ENCODE results near the gene PSTPIP2. TPM values are rescaled to one million over a fixed set of nuclear protein-coding genes. Genes with fewer than 3 reads are reported as not detected.

Gene PSTPIP2
- total and polyA plus RNA-seq, 2 of the 8 experiments (the other 6 are each of a cell fraction or from before 2014, with no cell fraction given): 1.8 to 2.4 TPM

DNA sequence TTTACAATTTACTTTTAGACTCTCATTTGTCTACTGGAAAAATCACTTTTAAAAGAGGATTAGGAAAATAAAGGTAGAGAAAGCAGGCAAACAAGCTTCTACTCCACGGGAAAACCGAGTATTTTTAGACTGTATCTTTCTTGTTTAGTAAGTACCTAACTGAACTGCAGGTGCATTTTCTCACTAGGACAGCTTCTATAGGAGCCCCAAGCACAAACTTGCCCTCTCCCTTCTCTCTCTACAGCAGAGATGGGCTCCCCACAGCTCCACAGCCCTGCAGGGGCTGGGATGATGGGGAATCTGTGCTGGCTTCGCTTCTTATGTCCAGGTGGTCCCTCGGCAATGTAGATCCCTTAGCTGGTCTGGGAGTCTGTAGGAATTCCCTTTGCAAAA is 16.2 kb downstream of the PSTPIP2 start:
- no peak overlapping the region for H2BK15ac ChIP-seq (ENCODE audit: low read length)
- no peaks in the 10 kb centered on the region for H3K79me2 ChIP-seq (ENCODE audit: control insufficient read depth in 1 of 2, insufficient read depth in 2 of 2, low read length in 2 of 2)
- no peaks in the 10 kb centered on the region for H3K4me1 ChIP-seq (replicated peaks in 1 of 4; ENCODE audit: control insufficient read depth in 3 of 4, insufficient read depth in 4 of 4, low read length in 3 of 4)
- H2BK5ac ChIP-seq (ENCODE audit: low read depth, low read length): no peak overlapping the region
- no peaks in the 10 kb centered on the region for H3K23me2 ChIP-seq (ENCODE audit: low read depth, low read length)
- no peak overlapping the region for H2AK5ac ChIP-seq (ENCODE audit: low read depth, low read length)
- CTCF ChIA-PET (ENCODE audit: partially characterized antibody): interaction anchor here (0.7 to 1.8 kb wide), 3 partner anchors 10 to 144 kb away, joined by 3 to 4 read pairs (median 3); no protein-coding TSS in a partner anchor
- no peak overlapping the region for H3K18ac ChIP-seq (ENCODE audit: extremely low read depth, low read length)
- H3K27ac ChIP-seq (ENCODE audit: low read depth, low read length): no peak overlapping the region
- H3K79me1 ChIP-seq (ENCODE audit: low read depth, low read length): no peaks in the 10 kb centered on the region
- no peak overlapping the region for H3K4me2 ChIP-seq (ENCODE audit: insufficient read depth in 1 of 2, low read depth in 2 of 2, low read length in 2 of 2)
- no peak for DNase-seq (ENCODE audit: low read depth in 1 of 2, low spot score in 2 of 2)
- H3K9me3 ChIP-seq (ENCODE audit: insufficient read depth in 2 of 2, low read depth in 1 of 2, low read length in 1 of 2): no peaks in the 10 kb centered on the region
- no peak for FAIRE-seq
- no peak overlapping the region for H2AFZ ChIP-seq (ENCODE audit: low read length)
- no peak overlapping the region for H3K56ac ChIP-seq (replicated peaks; ENCODE audit: insufficient read length, low read depth, low read length)
- H3K4me3 ChIP-seq (ENCODE audit: extremely low read depth in 1 of 4, insufficient read depth in 2 of 4, low read depth in 3 of 4, low read length in 4 of 4): no peak overlapping the region
- H2BK20ac ChIP-seq (ENCODE audit: low read length): no peak overlapping the region
- whole genome bisulfite sequencing, 2 experiments (ENCODE audit: extremely low coverage in 1 of 2, insufficient coverage in 1 of 2, insufficient read length in 1 of 2, insufficient replicate concordance in 2 of 2, low coverage in 1 of 2, low lambda C conversion rate in 2 of 2, missing lambda C conversion rate in 1 of 2): 94% methylated on average over 4 of the region's 4 CpGs; no CpG with 5 or more reads in 1 of the 2 experiments
- H3K4ac ChIP-seq (replicated peaks; ENCODE audit: insufficient read length, low read depth, low read length): no peak overlapping the region
- POLR2A ChIA-PET (ENCODE audit: partially characterized antibody): interaction anchor here (1.0 to 1.5 kb wide), 2 partner anchors 15 to 22 kb away, joined by 3 to 6 read pairs; no protein-coding TSS in a partner anchor
- H3K27me3 ChIP-seq (replicated peaks in 1 of 4; ENCODE audit: control insufficient read depth in 3 of 4, extremely low read depth in 1 of 4, insufficient read depth in 3 of 4, low read length in 3 of 4): no peaks in the 10 kb centered on the region
- no peak overlapping the region for H3K14ac ChIP-seq (ENCODE audit: insufficient read length)
- no peak overlapping the region for H4K8ac ChIP-seq (ENCODE audit: extremely low read depth, insufficient read depth, low read length)
- no peak overlapping the region for H4K5ac ChIP-seq (ENCODE audit: insufficient read length, low read depth, low read length)
- no peak overlapping the region for H4K91ac ChIP-seq (replicated peaks; ENCODE audit: insufficient read length, low read length)
- no peak overlapping the region for H2BK120ac ChIP-seq (replicated peaks; ENCODE audit: low read depth, low read length)
- H3K23ac ChIP-seq (ENCODE audit: insufficient read length): no peak overlapping the region
- no peak overlapping the region for H3K9ac ChIP-seq (replicated peaks in 1 of 4; ENCODE audit: extremely low read depth in 1 of 4, low read depth in 3 of 4, low read length in 3 of 4)
- no peaks in the 10 kb centered on the region for H3K36me3 ChIP-seq (ENCODE audit: control insufficient read depth in 2 of 4, insufficient read depth in 4 of 4, low read length in 3 of 4)
- no peak overlapping the region for H2BK12ac ChIP-seq (ENCODE audit: low read depth, low read length)
- no peaks in the 10 kb centered on the region for H4K20me1 ChIP-seq (replicated peaks in 1 of 2; ENCODE audit: control insufficient read depth in 1 of 2, insufficient read depth in 2 of 2, low read length in 2 of 2)
- TF ChIP-seq CTBP2 (IDR thresholded peaks at IDR 0.05; ENCODE audit: borderline replicate concordance, insufficient read depth, insufficient read length, low read length) (no peak), SP1 (IDR thresholded peaks at IDR 0.05; ENCODE audit: low read depth, low read length) (no peak), TEAD4 (IDR thresholded peaks at IDR 0.05; ENCODE audit: low read depth, low read length) (no peak), MAFK (IDR thresholded peaks at IDR 0.05; ENCODE audit: low read depth, low read length) (no peak), JUN (IDR thresholded peaks at IDR 0.05; ENCODE audit: low read depth, low read length) (no peak), RAD21 (IDR thresholded peaks at IDR 0.05 in 1 of 2, conservative IDR thresholded peaks at IDR 0.05 in 1 of 2; ENCODE audit: low read depth in 2 of 2, low read length in 2 of 2) (no peak), SIRT6 (IDR thresholded peaks at IDR 0.05; ENCODE audit: low read length) (no peak), PHF8 (conservative IDR thresholded peaks at IDR 0.05; ENCODE audit: low read depth, low read length) (no peak), BRCA1 (IDR thresholded peaks at IDR 0.05; ENCODE audit: low read depth, low read length) (no peak), CHD2 (IDR thresholded peaks at IDR 0.05; ENCODE audit: low read length) (no peak), YY1 (IDR thresholded peaks at IDR 0.05; ENCODE audit: low read depth, low read length) (no peak)
- TF ChIP-seq, protein P1, sequence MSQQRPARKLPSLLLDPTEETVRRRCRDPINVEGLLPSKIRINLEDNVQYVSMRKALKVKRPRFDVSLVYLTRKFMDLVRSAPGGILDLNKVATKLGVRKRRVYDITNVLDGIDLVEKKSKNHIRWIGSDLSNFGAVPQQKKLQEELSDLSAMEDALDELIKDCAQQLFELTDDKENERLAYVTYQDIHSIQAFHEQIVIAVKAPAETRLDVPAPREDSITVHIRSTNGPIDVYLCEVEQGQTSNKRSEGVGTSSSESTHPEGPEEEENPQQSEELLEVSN (IDR thresholded peaks at IDR 0.05): no peak
- TF ChIP-seq, protein P2, sequence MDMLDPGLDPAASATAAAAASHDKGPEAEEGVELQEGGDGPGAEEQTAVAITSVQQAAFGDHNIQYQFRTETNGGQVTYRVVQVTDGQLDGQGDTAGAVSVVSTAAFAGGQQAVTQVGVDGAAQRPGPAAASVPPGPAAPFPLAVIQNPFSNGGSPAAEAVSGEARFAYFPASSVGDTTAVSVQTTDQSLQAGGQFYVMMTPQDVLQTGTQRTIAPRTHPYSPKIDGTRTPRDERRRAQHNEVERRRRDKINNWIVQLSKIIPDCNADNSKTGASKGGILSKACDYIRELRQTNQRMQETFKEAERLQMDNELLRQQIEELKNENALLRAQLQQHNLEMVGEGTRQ (IDR thresholded peaks at IDR 0.05; ENCODE audit: low read length): no peak
